Neural progenitor cell (in vitro differentiated cells): ENCODE data around the gene ARHGAP33. TPM values are rescaled to one million over a fixed set of nuclear protein-coding genes. Genes with fewer than 3 reads are reported as not detected.

Source experiments
- DNase-seq: peaks from one replicate; pipeline ENCODE4 v3.0.0-alpha.2; 2016; ENCODE audit warnings: low spot score
- H2AFZ ChIP-seq: fragments of 200-600 bp; sonication (generic); replicated peaks from 2 replicates; pipeline ENCODE4 v1.6.1; 2016; ENCODE audit warnings: antibody characterized with exemption
- H3F3A ChIP-seq: fragments of 200-600 bp; sonication (generic); 2 replicates; pipeline ENCODE4 v1.6.1; 2016; ENCODE audit warnings: antibody characterized with exemption, low read depth
- H3K27ac ChIP-seq: fragments of 200-600 bp; sonication (generic); 2 replicates; pipeline ENCODE4 v1.5.1; 2016; ENCODE audit warnings: mild to moderate bottlenecking
- H3K27me3 ChIP-seq: fragments of 200-600 bp; sonication (generic); 2 replicates; pipeline ENCODE4 v1.6.1; 2016; ENCODE audit warnings: mild to moderate bottlenecking, moderate library complexity
- H3K36me3 ChIP-seq: fragments of 200-600 bp; sonication (generic); 2 replicates; pipeline ENCODE4 v1.5.1; 2016
- H3K4me1 ChIP-seq: fragments of 200-600 bp; sonication (generic); 2 replicates; pipeline ENCODE4 v1.6.1; 2016; ENCODE audit warnings: mixed run types
- H3K4me2 ChIP-seq: fragments of 200-600 bp; sonication (generic); 2 replicates; pipeline ENCODE4 v1.6.1; 2016
- H3K4me3 ChIP-seq: fragments of 200-600 bp; sonication (generic); 2 replicates; pipeline ENCODE4 v1.5.1; 2016
- H3K79me2 ChIP-seq: fragments of 200-600 bp; sonication (generic); 2 replicates; pipeline ENCODE4 v1.6.1; 2016; ENCODE audit warnings: low read depth
- H3K9ac ChIP-seq: fragments of 200-600 bp; sonication (generic); 2 replicates; pipeline ENCODE4 v1.6.1; 2016
- H3K9me3 ChIP-seq: fragments of 200-600 bp; sonication (generic); 2 replicates; pipeline ENCODE4 v1.5.1; 2016; ENCODE audit warnings: low read depth
- H4K20me1 ChIP-seq: fragments of 200-600 bp; sonication (generic); 2 replicates; pipeline ENCODE4 v1.6.1; 2016; ENCODE audit warnings: low read depth
- H3K27ac Mint-ChIP-seq: 3 replicates; pipeline ENCODE4 v1.8.0; 2021; ENCODE audit warnings: mixed read lengths
- H3K27me3 Mint-ChIP-seq: 2 replicates; pipeline ENCODE4 v1.8.0; 2022; ENCODE audit warnings: low read depth, mild to moderate bottlenecking, inconsistent platforms, moderate library complexity, mixed read lengths; ENCODE audit not compliant: insufficient read depth
- H3K36me3 Mint-ChIP-seq: 3 replicates; pipeline ENCODE4 v1.8.0; 2021; ENCODE audit warnings: mixed read lengths
- H3K4me1 Mint-ChIP-seq: 3 replicates; pipeline ENCODE4 v1.8.0; 2021; ENCODE audit warnings: mixed read lengths
- H3K4me3 Mint-ChIP-seq: 3 replicates; pipeline ENCODE4 v1.8.0; 2021; ENCODE audit warnings: mild to moderate bottlenecking, moderate library complexity, mixed read lengths
- H3K9me3 Mint-ChIP-seq: 3 replicates; pipeline ENCODE4 v1.8.0; 2020; ENCODE audit warnings: mixed read lengths
- CTCF ChIP-seq: fragments of 200-600 bp; sonication (generic); IDR thresholded peaks from 2 replicates; pipeline ENCODE4 v1.5.1; 2017; ENCODE audit warnings: antibody characterized with exemption, mild to moderate bottlenecking
- EZH2 ChIP-seq: fragments of 200-600 bp; sonication (generic); IDR thresholded peaks from 2 replicates; pipeline ENCODE4 v1.6.1; 2017; ENCODE audit warnings: antibody characterized with exemption, mild to moderate bottlenecking, moderate library complexity
- EZH2phosphoT487 ChIP-seq: fragments of 200-600 bp; sonication (generic); IDR thresholded peaks from 2 replicates; pipeline ENCODE4 v1.6.1; 2017; ENCODE audit warnings: antibody characterized with exemption
- total RNA-seq: library from RNA; depleted of rRNA; stranded (reverse); fragments of >200 nt; gene quantifications from 2 replicates; pipeline ENCODE4 v1.2.3, GENCODE V29; 2015; ENCODE audit warnings: low replicate concordance

Gene ARHGAP33
- total RNA-seq, 1 donor from 2014 or later, result 6.5 TPM

GRCh38 chr19:35742121-35742724 lies 33.1 kb upstream of the ARHGAP33 start, which contains the start of gene IGFLR1:
Gene IGFLR1 (minus strand): TSS chr19:35742452. CDS start chr19:35741180, 1,272 bp downstream.
- peak within 1 kb of the TSS; percentile 76 for H3K4me3 Mint-ChIP-seq
- peaks cover 13% of the 10 kb centered on the region for H3K27me3 Mint-ChIP-seq
- Histone ChIP-seq H3K4me3 (peak within 1 kb of the TSS; percentile 79), H2AFZ (no peak within 1 kb of the TSS), H3K36me3 (no peaks in the 10 kb centered on the region), H3F3A (peaks cover 46% of the 10 kb centered on the region), H3K4me2 (peak within 1 kb of the TSS; percentile 86), H3K9ac (no peak within 1 kb of the TSS), H3K27me3 (no peaks in the 10 kb centered on the region), H4K20me1 (peaks cover 17% of the 10 kb centered on the region), H3K9me3 (no peaks in the 10 kb centered on the region), H3K27ac (peak within 1 kb of the TSS; percentile 81), H3K4me1 (peaks cover 9% of the 10 kb centered on the region), H3K79me2 (peaks cover 10% of the 10 kb centered on the region)
- H3K27ac Mint-ChIP-seq, result peak within 1 kb of the TSS; percentile 78
- H3K9me3 Mint-ChIP-seq, result no peaks in the 10 kb centered on the region
- no peak for TF ChIP-seq EZH2phosphoT487
- no peak for TF ChIP-seq EZH2
- TF ChIP-seq CTCF, result no peak
- peaks cover 5% of the 10 kb centered on the region for H3K36me3 Mint-ChIP-seq
- DNase-seq, result no peak
- H3K4me1 Mint-ChIP-seq, result peaks cover 37% of the 10 kb centered on the region

GRCh38 chr19:35743640-35744429 lies 31.5 kb upstream of the ARHGAP33 start:
- TF ChIP-seq EZH2, result no peak
- TF ChIP-seq EZH2phosphoT487, result no peak
- no peak for TF ChIP-seq CTCF
- peaks cover 9% of the 10 kb centered on the region for H3K4me1 ChIP-seq
- no peak overlapping the region for H2AFZ ChIP-seq
- peak overlapping the region; percentile 75 for H3K4me2 ChIP-seq
- Mint-ChIP-seq H3K4me1 (peaks cover 44% of the 10 kb centered on the region), H3K36me3 (peaks cover 4% of the 10 kb centered on the region), H3K27ac (peak overlapping the region; percentile 81), H3K27me3 (peaks cover 13% of the 10 kb centered on the region), H3K9me3 (no peaks in the 10 kb centered on the region), H3K4me3 (peak overlapping the region; percentile 96)
- peak overlapping the region; percentile 87 for H3K4me3 ChIP-seq
- no peaks in the 10 kb centered on the region for H3K27me3 ChIP-seq
- peaks cover 14% of the 10 kb centered on the region for H4K20me1 ChIP-seq
- no peak for DNase-seq
- H3K79me2 ChIP-seq, result peaks cover 10% of the 10 kb centered on the region
- no peak overlapping the region for H3K9ac ChIP-seq
- no peaks in the 10 kb centered on the region for H3K9me3 ChIP-seq
- H3K27ac ChIP-seq, result no peak overlapping the region
- peaks cover 50% of the 10 kb centered on the region for H3F3A ChIP-seq
- no peaks in the 10 kb centered on the region for H3K36me3 ChIP-seq

GRCh38 chr19:35744430-35745327 lies 30.7 kb upstream of the ARHGAP33 start:
- peaks cover 3% of the 10 kb centered on the region for H3K36me3 Mint-ChIP-seq
- peak; percentile 99 for DNase-seq
- H3K4me1 ChIP-seq, result peaks cover 9% of the 10 kb centered on the region
- no peaks in the 10 kb centered on the region for H3K9me3 ChIP-seq
- TF ChIP-seq CTCF (peak; percentile 55), EZH2 (no peak)
- H3K27ac Mint-ChIP-seq, result peak overlapping the region; percentile 94
- no peaks in the 10 kb centered on the region for H3K36me3 ChIP-seq
- H3K79me2 ChIP-seq, result peaks cover 13% of the 10 kb centered on the region
- H3K4me3 Mint-ChIP-seq, result peak overlapping the region; percentile 96
- peaks cover 6% of the 10 kb centered on the region for H4K20me1 ChIP-seq
- peak overlapping the region; percentile 87 for H3K4me3 ChIP-seq
- H3K4me2 ChIP-seq, result peak overlapping the region; percentile 75
- peaks cover 47% of the 10 kb centered on the region for H3K4me1 Mint-ChIP-seq
- no peaks in the 10 kb centered on the region for H3K9me3 Mint-ChIP-seq
- no peaks in the 10 kb centered on the region for H3K27me3 ChIP-seq
- peaks cover 42% of the 10 kb centered on the region for H3F3A ChIP-seq
- H2AFZ ChIP-seq, result peak overlapping the region; percentile 81
- peak overlapping the region; percentile 96 for H3K27ac ChIP-seq
- H3K27me3 Mint-ChIP-seq, result peaks cover 13% of the 10 kb centered on the region
- peak overlapping the region; percentile 73 for H3K9ac ChIP-seq
